GM12878 (cell line): ENCODE data around the gene CXXC5. TPM values are rescaled to one million over a fixed set of nuclear protein-coding genes. Genes with fewer than 3 reads are reported as not detected.

Experiments
- DPF2 ChIP-seq: fragments of 450-650 bp; IDR thresholded peaks from 2 replicates; pipeline ENCODE4 v1.6.1; 2017; ENCODE audit warnings: mild to moderate bottlenecking
- ESRRA ChIP-seq: IDR thresholded peaks from 2 replicates; pipeline ENCODE4 v1.6.1; 2012; ENCODE audit warnings: mild to moderate bottlenecking, low read length, improper control_type of control experiment
- GABPA ChIP-seq: IDR thresholded peaks from 2 replicates; pipeline ENCODE4 v1.6.1; 2014; ENCODE audit warnings: antibody characterized with exemption, low read depth, mild to moderate bottlenecking, inconsistent platforms
- NR2F1 ChIP-seq: fragments of 450-650 bp; conservative IDR thresholded peaks from 2 replicates; pipeline ENCODE4 v1.6.1; 2017; ENCODE audit warnings: mild to moderate bottlenecking
- NRF1 ChIP-seq: conservative IDR thresholded peaks from 2 replicates; pipeline ENCODE4 v1.6.1; 2011; ENCODE audit warnings: mild to moderate bottlenecking, low read depth, low read length, improper control_type of control experiment
- RELB ChIP-seq: fragments of 450-650 bp; IDR thresholded peaks from 2 replicates; pipeline ENCODE4 v1.6.1; 2017; ENCODE audit warnings: low read depth, mild to moderate bottlenecking, moderate library complexity
- SMAD1 ChIP-seq: fragments of 450-650 bp; IDR thresholded peaks from 2 replicates; pipeline ENCODE4 v1.6.1; 2018; ENCODE audit warnings: mild to moderate bottlenecking, low read depth; ENCODE audit not compliant: partially characterized antibody
- STAT3 ChIP-seq: IDR thresholded peaks from 2 replicates; pipeline ENCODE4 v1.6.1; 2011; ENCODE audit warnings: low read depth, low read length, improper control_type of control experiment
- SUPT20H ChIP-seq: IDR thresholded peaks from 2 replicates; pipeline ENCODE4 v1.6.1; 2011; ENCODE audit warnings: low read depth, mild to moderate bottlenecking, low read length, moderate library complexity, borderline replicate concordance; ENCODE audit not compliant: control insufficient read depth
- TCF12 ChIP-seq: IDR thresholded peaks from 2 replicates; pipeline ENCODE4 v1.6.1; 2011; ENCODE audit warnings: low read depth, mild to moderate bottlenecking, low read length
- ZNF24 ChIP-seq: fragments of 450-650 bp; IDR thresholded peaks from 2 replicates; pipeline ENCODE4 v1.6.1; 2017; ENCODE audit warnings: antibody characterized with exemption, mild to moderate bottlenecking
- ZNF274 ChIP-seq: IDR thresholded peaks from one replicate; pipeline ENCODE4 v1.8.0; 2011; ENCODE audit not compliant: insufficient read length, insufficient read depth
- polyA plus RNA-seq, 11 experiments: library from polyadenylated mRNA; depleted of rRNA in 4 of 11; unstranded in 6 of 11; stranded (reverse) in 5 of 11; fragments of >200 nt; fragmentation: Nextera tagmentation in 4 of 11; fragmentation: Illumina TruSeq in 1 of 11; extraction: Ambion mirVana in 4 of 11; extraction: Trizol in 1 of 11; gene quantifications; 1 replicate in 1 of 11; 2 replicates in 10 of 11; pipeline versions ENCODE4 v1.2.1 to v1.2.3, GENCODE V29; 2011 to 2016; ENCODE audit warnings: inconsistent platforms in 2 of 11, missing spikeins in 2 of 11, low read depth in 1 of 11
- total RNA-seq, 4 experiments: library from RNA; depleted of rRNA in 3 of 4; stranded (reverse); fragments of >200 nt in 3 of 4; fragmentation: Illumina TruSeq in 1 of 4; extraction: Trizol in 1 of 4; gene quantifications; 2 replicates each; pipeline versions ENCODE4 v1.2.1 to v1.2.3, GENCODE V29; 2013 to 2021
- TF ChIP-seq, protein P1 (sequence below): fragments of 450-650 bp; formaldehyde crosslinking; IDR thresholded peaks from 2 replicates; pipeline ENCODE4 v1.4.0; 2020; ENCODE audit warnings: mild to moderate bottlenecking, moderate library complexity

The CXXC5 gene
- total and polyA plus RNA-seq, 10 of the 15 experiments (the other 5 are each of a cell fraction or from before 2014, with no cell fraction given): 1.8 to 90.8 (median 40.7) TPM

GRCh38 chr5:139664086-139664693 lies 16.0 kb downstream of the CXXC5 start (continued):
- TF ChIP-seq, protein P1, sequence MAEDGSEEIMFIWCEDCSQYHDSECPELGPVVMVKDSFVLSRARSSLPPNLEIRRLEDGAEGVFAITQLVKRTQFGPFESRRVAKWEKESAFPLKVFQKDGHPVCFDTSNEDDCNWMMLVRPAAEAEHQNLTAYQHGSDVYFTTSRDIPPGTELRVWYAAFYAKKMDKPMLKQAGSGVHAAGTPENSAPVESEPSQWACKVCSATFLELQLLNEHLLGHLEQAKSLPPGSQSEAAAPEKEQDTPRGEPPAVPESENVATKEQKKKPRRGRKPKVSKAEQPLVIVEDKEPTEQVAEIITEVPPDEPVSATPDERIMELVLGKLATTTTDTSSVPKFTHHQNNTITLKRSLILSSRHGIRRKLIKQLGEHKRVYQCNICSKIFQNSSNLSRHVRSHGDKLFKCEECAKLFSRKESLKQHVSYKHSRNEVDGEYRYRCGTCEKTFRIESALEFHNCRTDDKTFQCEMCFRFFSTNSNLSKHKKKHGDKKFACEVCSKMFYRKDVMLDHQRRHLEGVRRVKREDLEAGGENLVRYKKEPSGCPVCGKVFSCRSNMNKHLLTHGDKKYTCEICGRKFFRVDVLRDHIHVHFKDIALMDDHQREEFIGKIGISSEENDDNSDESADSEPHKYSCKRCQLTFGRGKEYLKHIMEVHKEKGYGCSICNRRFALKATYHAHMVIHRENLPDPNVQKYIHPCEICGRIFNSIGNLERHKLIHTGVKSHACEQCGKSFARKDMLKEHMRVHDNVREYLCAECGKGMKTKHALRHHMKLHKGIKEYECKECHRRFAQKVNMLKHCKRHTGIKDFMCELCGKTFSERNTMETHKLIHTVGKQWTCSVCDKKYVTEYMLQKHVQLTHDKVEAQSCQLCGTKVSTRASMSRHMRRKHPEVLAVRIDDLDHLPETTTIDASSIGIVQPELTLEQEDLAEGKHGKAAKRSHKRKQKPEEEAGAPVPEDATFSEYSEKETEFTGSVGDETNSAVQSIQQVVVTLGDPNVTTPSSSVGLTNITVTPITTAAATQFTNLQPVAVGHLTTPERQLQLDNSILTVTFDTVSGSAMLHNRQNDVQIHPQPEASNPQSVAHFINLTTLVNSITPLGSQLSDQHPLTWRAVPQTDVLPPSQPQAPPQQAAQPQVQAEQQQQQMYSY (CRISPR knock-in tag): no peak
- no peak for TF ChIP-seq GABPA
- no peak for TF ChIP-seq SUPT20H
- no peak for TF ChIP-seq ZNF274
- no peak for TF ChIP-seq SMAD1
- no peak for TF ChIP-seq STAT3
- peak; percentile 41; the same call in 1 of the 2 replicates for TF ChIP-seq RELB
- TF ChIP-seq ESRRA: no peak; the same call in 1 of the 2 replicates
- peak; percentile 97 for TF ChIP-seq NR2F1
- TF ChIP-seq TCF12: no peak
- TF ChIP-seq NRF1: no peak
- peak; percentile 87 for TF ChIP-seq DPF2
- 0 out of 2 replicates have a peak, but pooled peaks have one; percentile 36 for TF ChIP-seq ZNF24
